ENCODE data around the gene OR8I2. TPM values are rescaled to one million over a fixed set of nuclear protein-coding genes. Genes with fewer than 3 reads are reported as not detected.

The OR8I2 gene
- total and polyA plus RNA-seq, 2 of the 13 experiments (the other 11 are each of a cell fraction or from before 2014, with no cell fraction given): not detected

DNA sequence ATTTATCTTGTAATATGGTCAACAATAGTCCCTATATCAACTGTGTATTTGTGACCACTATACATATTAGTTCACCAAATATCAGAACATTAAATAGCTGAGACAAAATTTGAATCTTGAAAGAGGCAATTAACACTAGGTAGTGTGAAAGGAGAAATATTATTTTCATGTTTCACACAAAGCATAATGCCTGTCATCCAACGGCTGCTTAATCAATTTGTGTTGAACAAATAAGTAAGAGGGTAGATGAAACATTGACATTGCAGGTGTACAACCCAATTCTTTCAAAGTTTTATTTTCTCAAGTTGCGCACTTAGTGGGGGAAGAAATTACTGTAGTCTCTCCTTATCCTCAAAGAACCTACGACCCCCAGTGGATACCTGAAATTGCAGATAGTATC is 3.4 kb upstream of the OR8I2 start:
- Histone ChIP-seq H4K20me1 (ENCODE audit: insufficient read depth, low read length) (no peaks in the 10 kb centered on the region), H3K4me1 (ENCODE audit: insufficient read depth, low read length) (no peaks in the 10 kb centered on the region), H3K4me3 (replicated peaks in 1 of 3; ENCODE audit: insufficient read depth in 1 of 3, low read depth in 2 of 3, low read length in 3 of 3) (no peak overlapping the region), H3K27me3 (ENCODE audit: control insufficient read depth in 1 of 2, insufficient read depth in 2 of 2, low read length in 2 of 2) (no peaks in the 10 kb centered on the region; a peak in 1 of 5 replicates), H3K27ac (ENCODE audit: extremely low read length, insufficient read depth, low read length) (no peak overlapping the region), H3K79me2 (ENCODE audit: insufficient read depth, low read length) (no peaks in the 10 kb centered on the region), H3K9me3 (ENCODE audit: low read length) (0 out of 2 replicates have a peak, but pooled peaks cover 7% of the 10 kb centered on the region), H3K36me3 (replicated peaks in 1 of 2; ENCODE audit: control insufficient read depth in 1 of 2, insufficient read depth in 2 of 2, low read length in 2 of 2) (no peaks in the 10 kb centered on the region), H2AFZ (ENCODE audit: low read length) (no peak overlapping the region), H3K4me2 (ENCODE audit: low read depth, low read length) (no peak overlapping the region), H3K9ac (ENCODE audit: insufficient read depth, low read depth, low read length) (no peak overlapping the region)
- intact Hi-C loops (cut with micrococcal nuclease; ENCODE audit: unreplicated experiment) (no loop called here), in situ Hi-C loops (cut with HindIII; ENCODE audit: extremely low pct_ligation_motif_present, low pct_unique_long_range_greater_than_20kb) (no loop called here)
- POLR2A ChIA-PET: no interaction called here
- DNase-seq (ENCODE audit: low spot score) (no peak), ATAC-seq (no peak), FAIRE-seq (no peak)
- no peak for TF ChIP-seq ZHX1 (CRISPR knock-in tag; IDR thresholded peaks at IDR 0.05; ENCODE audit: low read depth)
- no peak for TF ChIP-seq BHLHE40 (IDR thresholded peaks at IDR 0.05; ENCODE audit: low read length)
- TF ChIP-seq, protein P1, sequence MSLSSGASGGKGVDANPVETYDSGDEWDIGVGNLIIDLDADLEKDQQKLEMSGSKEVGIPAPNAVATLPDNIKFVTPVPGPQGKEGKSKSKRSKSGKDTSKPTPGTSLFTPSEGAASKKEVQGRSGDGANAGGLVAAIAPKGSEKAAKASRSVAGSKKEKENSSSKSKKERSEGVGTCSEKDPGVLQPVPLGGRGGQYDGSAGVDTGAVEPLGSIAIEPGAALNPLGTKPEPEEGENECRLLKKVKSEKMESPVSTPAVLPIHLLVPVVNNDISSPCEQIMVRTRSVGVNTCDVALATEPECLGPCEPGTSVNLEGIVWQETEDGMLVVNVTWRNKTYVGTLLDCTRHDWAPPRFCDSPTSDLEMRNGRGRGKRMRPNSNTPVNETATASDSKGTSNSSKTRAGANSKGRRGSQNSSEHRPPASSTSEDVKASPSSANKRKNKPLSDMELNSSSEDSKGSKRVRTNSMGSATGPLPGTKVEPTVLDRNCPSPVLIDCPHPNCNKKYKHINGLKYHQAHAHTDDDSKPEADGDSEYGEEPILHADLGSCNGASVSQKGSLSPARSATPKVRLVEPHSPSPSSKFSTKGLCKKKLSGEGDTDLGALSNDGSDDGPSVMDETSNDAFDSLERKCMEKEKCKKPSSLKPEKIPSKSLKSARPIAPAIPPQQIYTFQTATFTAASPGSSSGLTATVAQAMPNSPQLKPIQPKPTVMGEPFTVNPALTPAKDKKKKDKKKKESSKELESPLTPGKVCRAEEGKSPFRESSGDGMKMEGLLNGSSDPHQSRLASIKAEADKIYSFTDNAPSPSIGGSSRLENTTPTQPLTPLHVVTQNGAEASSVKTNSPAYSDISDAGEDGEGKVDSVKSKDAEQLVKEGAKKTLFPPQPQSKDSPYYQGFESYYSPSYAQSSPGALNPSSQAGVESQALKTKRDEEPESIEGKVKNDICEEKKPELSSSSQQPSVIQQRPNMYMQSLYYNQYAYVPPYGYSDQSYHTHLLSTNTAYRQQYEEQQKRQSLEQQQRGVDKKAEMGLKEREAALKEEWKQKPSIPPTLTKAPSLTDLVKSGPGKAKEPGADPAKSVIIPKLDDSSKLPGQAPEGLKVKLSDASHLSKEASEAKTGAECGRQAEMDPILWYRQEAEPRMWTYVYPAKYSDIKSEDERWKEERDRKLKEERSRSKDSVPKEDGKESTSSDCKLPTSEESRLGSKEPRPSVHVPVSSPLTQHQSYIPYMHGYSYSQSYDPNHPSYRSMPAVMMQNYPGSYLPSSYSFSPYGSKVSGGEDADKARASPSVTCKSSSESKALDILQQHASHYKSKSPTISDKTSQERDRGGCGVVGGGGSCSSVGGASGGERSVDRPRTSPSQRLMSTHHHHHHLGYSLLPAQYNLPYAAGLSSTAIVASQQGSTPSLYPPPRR (CRISPR knock-in tag; IDR thresholded peaks at IDR 0.05; ENCODE audit: borderline replicate concordance): no peak
- TF ChIP-seq ZNF768 (CRISPR knock-in tag; IDR thresholded peaks at IDR 0.05): no peak
- no peak for TF ChIP-seq IRX3 (CRISPR knock-in tag; IDR thresholded peaks at IDR 0.05; ENCODE audit: borderline replicate concordance, low read depth)
- TF ChIP-seq EZH2 (conservative IDR thresholded peaks at IDR 0.05; ENCODE audit: low read depth, low read length): no peak
- TF ChIP-seq ZNF512 (CRISPR knock-in tag; IDR thresholded peaks at IDR 0.05): no peak
- TF ChIP-seq BORCS8-MEF2B (CRISPR knock-in tag; IDR thresholded peaks at IDR 0.05): no peak
- TF ChIP-seq ONECUT2 (CRISPR knock-in tag; IDR thresholded peaks at IDR 0.05): no peak
- TF ChIP-seq, protein P2, sequence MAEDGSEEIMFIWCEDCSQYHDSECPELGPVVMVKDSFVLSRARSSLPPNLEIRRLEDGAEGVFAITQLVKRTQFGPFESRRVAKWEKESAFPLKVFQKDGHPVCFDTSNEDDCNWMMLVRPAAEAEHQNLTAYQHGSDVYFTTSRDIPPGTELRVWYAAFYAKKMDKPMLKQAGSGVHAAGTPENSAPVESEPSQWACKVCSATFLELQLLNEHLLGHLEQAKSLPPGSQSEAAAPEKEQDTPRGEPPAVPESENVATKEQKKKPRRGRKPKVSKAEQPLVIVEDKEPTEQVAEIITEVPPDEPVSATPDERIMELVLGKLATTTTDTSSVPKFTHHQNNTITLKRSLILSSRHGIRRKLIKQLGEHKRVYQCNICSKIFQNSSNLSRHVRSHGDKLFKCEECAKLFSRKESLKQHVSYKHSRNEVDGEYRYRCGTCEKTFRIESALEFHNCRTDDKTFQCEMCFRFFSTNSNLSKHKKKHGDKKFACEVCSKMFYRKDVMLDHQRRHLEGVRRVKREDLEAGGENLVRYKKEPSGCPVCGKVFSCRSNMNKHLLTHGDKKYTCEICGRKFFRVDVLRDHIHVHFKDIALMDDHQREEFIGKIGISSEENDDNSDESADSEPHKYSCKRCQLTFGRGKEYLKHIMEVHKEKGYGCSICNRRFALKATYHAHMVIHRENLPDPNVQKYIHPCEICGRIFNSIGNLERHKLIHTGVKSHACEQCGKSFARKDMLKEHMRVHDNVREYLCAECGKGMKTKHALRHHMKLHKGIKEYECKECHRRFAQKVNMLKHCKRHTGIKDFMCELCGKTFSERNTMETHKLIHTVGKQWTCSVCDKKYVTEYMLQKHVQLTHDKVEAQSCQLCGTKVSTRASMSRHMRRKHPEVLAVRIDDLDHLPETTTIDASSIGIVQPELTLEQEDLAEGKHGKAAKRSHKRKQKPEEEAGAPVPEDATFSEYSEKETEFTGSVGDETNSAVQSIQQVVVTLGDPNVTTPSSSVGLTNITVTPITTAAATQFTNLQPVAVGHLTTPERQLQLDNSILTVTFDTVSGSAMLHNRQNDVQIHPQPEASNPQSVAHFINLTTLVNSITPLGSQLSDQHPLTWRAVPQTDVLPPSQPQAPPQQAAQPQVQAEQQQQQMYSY (CRISPR knock-in tag; IDR thresholded peaks at IDR 0.05): no peak
- no peak for TF ChIP-seq KAT8 (CRISPR knock-in tag; IDR thresholded peaks at IDR 0.05)
- 19% methylated on average over 3 of the region's 3 CpGs for whole genome bisulfite sequencing (ENCODE audit: low lambda C conversion rate)
- BruUV-seq (replicated peaks): no TSS peak
- CTCF ChIA-PET (ENCODE audit: low intra/inter-chr PET ratio, low total read pairs): no interaction called here
